Urothelium cell line (cell line): Measurements from ENCODE around the gene CD53.
A peak's percentile ranks its signal among the peaks of the same experiment; 100 is the strongest.

Experiments used
- DNase-seq: peaks from one replicate; pipeline ENCODE4 v3.0.0; 2011; ENCODE audit warnings: low spot score, mixed read lengths
- FAIRE-seq: peaks from 2 replicates; lab custom pipeline; 2011; peaks lifted over from hg19 to GRCh38; lab: Jason Lieb, UNC

CD53 gene

DNA sequence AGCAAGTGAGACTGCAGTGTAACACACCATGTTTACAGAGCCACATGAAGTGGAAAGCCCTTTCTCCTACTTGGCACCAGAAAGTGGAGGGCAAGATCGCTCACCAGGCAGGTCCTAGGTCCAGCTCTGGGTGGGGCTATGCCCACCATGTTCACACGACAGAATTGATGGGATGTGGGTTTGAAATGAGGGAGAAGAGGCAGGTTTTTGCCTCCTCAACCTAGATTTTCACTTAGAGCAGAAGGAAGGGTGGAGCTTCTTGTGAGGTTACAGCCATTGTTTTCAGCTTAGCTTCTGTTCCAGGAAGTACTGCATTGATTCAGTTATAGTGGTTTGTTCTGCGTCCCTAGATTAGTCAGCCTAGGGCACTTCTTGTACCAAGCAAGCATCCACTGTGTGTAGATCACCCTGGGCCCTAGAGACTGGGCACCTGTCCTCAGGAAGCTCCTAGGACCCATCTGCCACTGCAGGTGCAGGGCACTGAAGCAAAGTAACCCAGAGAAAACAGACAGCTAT lies 2.3 kb downstream of the CD53 start:
- no peak for FAIRE-seq
- peak; percentile 2 for DNase-seq

DNA sequence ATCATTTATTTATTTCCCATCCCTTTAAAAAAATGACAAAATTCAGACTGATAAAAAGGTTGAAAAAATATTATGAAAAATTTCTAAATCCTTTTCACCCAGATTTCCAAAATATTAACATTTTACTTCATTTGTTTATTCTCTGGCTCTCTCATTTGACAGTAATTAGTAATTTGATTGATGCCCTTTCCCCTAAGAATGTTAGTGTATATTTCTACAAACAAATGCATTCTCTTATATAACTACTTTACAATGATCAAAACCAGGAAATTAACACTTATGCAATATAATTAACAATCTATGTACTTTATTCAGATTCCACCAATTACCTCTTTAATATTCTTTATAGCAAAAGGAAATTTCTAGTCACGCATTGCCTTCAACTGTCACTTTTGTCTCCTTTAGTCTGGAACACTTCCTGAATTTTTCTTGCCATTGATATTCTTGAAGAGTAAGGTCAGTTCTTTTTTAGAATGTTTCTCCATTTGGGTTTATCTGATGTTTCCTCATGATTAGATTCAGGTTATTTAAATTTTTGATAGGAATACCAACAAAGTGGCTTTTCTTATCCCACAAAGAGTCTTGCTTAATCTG lies 3.9 kb downstream of the CD53 start:
- DNase-seq (no peak), FAIRE-seq (no peak)

DNA sequence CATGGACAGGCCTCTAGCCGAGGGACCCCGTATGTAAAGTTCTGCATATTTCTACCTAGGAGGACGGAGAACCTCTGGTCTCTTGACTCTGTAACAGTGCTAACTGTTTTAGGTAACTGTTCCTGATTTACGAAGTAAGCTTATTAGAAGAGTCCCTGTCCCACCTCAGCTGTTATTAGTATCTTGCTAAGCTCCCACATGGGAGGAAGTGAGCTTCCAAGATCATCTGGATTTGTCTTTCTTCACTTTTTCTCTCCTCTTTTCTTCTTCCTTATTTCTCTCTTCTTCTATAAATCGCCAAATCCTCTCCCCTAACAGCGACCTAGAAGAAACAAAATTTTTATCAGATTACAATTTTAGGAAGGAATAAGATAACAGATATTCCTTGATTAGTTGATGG lies 4.4 kb downstream of the CD53 start:
- FAIRE-seq (no peak), DNase-seq (no peak)

DNA sequence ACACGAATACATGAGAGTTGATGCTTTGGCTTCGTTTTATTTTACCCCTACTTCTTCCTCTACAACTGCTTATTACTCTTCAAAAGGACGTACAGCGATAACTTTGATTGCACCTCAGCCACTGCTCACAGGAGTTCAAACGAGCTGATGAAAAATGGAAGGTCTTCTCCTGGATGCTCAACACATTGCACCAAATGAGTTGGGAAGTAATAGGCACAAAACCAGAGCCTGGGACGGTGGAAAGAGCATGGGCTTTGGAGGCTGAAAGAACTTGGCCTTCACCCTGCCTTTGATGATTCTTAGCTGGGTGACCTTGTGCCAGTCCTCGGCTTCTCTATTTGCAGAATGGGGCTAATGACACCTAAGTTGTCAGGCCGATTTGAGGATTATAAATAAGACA lies 4.8 kb downstream of the CD53 start:
- no peak for DNase-seq
- FAIRE-seq, result no peak

DNA sequence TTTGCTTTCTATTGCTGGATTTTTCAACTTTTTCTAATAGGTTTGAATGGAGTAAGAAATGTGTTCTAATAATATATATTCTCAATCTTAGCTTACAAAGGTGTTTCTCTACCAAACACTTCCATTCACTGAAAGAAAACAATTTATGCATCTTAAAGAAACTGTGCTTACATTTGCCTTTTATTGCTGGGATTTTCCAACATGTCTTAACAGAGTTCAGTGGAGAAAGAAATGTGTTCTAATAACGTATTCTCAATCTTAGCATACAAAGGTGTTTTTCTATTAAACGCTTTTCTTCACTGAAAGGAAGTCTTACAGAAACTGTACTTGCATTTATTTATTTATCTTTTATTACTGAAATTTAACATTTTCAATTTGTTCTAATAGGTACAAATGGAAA lies 5.6 kb downstream of the CD53 start:
- DNase-seq, result no peak
- no peak for FAIRE-seq

DNA sequence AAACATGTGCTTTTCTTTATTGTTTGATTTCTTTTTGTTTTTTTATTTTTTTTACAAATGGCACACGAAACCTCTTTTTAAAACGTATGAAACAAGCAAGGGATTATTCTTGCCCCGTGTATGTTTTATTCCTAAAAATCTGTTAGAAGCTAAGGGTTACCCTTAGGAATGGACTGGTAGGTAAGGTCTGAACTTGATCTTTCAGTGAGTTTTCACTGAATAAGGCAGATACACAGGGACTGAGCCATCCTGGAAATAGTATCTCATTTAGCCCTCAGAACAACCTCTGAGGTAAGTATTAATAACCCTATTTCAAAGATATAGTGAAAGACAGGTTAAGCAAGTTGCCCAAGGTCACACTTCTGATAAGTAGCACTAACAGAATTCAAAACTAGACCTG lies 6.0 kb downstream of the CD53 start:
- FAIRE-seq, result no peak
- no peak for DNase-seq

DNA sequence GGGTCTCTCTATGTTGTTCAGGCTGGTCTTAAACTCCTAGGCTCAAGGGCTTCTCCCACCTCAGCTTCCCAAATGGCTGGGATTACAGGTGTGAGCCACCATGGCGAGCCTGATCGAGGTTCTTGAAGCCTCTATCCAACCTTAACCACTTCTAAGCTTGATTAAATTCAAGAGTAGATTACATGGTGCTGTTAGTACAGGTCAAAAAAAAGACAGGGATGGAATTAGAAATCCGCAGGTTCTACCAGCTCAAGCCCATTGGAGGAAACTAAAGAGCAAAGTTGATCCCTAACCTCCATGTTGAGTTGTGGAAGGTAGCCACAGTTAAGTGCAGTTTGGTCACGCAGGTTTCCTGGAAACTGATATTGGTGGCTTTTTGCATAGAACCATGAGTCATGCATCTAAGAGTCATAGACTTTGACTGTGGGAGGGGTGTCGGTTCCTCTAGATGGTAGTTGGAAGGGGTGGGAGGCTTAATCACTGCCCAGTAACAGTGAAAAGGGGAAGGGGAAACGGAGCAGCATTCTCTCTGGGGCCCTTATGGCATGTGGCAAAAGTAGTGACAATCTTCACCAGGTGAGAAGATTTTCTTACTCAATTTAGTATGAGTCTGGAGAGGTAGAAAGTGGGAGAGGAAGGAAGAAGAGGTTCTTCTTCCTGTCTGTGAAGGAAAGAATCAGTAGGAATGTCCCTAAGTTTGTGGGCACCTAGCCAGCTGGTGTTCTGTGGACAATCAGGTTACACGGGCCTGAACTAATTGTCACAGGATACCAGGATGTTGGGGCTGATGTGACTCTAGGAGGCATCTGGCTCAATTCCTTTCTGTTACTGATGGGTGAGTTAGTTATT lies 7.0 kb downstream of the CD53 start:
- FAIRE-seq (no peak), DNase-seq (peak; percentile 36)

DNA sequence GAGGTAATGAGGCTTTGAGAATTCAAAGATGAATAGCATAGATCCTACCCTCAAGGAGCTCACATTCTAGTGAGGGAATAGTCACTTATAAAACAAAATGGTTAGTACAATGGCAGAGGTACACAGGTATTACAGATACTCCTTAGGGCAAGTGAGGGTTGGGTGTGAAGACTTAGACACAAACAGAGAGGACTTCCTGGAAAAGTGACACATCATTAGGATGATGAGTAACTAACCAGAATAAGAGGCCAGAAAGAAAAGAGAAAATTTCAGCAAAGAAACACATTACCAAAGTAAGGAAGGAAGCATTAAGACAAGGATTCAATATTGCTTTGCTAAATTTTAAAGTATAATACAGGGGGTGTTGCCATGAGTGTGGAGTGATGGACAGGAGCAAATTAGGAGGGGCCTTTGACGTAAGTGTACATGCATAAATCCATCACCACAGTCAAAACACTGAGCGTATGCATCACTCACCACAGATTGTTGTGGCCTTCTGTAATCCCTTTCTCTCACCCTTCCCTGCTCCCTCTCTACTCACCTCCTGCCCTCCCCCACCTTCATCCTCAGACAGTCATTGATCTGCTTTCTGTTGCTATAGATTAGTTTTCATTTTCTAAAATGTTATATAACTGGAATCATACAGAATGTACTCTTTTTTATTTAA lies 7.9 kb downstream of the CD53 start:
- no peak for FAIRE-seq
- peak; percentile 30 for DNase-seq

DNA sequence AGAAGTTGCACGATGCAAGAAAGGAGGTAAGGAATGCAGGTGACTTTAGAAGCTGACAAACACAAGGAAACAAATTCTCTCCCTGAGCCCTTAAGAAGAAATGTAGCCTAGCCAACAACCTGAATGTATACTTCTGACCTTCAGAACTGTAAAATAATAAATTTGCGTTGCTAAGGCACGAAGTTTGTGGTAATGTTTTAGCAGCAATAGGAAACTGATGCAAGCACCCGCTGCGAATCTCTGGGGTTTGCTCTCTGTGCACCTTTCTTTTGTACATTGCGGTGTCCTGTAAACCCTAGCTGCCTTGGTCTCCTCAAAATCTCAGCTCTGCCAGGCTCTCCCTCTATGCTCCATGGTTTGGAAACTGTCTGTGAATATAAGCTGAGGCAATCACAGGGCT lies 15.1 kb downstream of the CD53 start:
- DNase-seq, result no peak
- no peak for FAIRE-seq

DNA sequence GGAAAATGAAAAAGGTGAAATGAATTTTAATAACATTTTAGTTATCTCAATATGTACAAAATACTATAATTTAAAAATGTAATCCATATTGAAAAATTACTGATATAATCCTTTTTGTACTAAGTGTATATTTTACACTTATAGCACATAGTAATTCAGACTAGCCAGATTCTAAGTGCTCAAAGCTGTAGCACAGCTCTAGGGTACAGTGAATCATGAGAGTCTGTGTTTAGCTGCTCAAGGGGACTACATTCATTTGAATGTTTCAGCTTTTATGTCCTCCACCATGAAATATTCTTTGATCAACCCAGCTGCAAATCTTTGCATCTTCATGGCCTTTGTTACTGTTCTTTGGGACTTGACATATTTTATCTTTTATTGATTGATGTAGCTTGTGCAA lies 15.7 kb downstream of the CD53 start:
- DNase-seq (no peak), FAIRE-seq (no peak)

DNA sequence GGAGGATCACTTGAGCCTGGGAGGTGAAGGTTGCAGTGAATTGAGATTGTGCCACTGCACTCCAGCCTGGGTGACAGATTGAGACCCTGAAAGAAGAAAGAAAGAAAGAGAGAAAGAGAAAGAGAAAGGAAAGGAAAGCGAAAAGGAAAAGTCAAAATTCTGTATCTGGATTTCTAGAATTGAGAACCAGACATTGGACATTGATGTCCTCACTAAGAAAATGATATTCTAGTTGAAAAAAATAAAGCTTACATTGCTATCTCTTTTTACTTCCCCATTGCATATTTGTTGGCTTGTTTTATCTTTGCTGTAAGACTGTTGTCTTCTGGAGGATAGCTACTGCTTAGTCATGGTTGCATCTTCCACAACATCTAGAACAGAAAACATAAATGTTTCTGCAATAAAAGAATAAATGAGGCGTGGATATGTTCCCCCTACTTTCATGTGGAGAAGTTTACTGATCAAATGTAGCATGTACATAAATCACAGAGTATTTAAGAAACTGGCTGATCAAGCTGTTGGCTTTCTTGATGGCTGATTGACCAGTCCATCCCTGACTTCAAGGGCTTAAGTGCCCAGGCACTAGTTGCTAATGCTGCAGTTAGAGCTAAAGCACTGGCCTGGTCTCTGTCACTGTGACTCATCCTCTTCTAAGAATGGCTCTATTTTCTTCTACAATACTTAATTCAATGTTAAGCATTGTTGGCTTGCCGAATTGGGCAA lies 17.7 kb downstream of the CD53 start:
- FAIRE-seq (no peak), DNase-seq (no peak)

DNA sequence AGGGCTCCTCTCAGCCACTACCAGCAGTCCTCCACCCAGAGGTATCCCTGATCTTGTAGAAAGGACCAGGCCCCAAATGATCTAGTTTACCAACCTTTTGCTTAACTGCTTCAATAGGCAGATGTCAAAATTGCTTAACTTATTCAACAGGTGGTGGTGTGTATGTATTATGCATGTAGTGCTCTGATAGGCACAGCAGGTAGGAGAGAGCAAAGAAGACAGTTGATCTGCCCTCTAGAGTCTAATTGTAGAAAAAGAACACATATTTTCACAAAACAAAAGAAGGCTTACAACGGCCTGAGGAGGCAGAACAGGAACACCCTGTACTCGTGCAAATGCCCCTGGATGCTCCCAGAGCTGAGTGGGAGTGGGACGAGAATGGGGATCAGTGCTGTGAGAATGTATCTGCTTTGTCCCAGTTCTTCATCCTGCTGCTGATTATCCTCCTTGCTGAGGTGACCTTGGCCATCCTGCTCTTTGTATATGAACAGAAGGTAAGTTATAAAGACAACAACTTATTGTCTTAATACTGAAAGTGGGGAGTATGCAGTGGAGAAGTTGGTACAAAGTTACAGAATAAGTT lies 21.1 kb downstream of the CD53 start:
- DNase-seq (no peak), FAIRE-seq (peak; percentile 20)

DNA sequence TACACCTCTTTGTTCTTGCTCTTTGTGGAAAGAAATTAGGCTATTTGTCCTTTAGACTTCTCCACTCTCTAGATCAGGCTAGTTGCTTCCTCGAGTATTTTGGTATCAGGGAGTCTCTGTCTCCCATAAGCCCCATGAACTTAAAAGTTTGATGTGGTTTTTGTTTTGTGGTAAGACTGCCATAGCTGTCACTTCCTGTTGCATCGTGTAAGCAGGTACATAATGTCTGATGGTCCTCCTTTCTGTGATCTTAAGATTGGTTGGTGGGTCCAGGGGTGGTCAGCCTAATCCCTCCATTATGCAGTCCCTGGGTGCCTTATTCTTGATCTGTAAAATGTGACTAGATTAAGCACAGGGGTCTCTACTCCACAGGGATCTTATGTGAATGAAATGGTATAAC lies 23.1 kb downstream of the CD53 start:
- DNase-seq (no peak), FAIRE-seq (no peak)

DNA sequence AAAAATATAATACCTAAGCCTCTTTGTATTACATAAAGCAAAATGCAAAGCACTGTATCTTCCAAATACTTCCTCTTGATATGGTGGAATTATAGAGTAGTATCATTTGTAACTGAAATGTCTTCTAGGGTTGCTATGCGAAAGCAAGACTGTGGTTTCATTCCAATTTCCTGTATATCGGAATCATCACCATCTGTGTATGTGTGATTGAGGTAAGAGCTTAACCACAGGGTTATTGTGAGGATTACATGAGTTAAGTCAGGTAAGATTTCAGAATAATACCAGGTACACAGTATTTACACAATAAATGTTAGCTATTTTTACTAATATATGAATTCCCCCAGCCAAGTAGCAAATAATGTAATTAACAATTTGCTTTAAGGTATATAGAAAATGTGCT lies 24.7 kb downstream of the CD53 start:
- FAIRE-seq, result no peak
- no peak for DNase-seq

DNA sequence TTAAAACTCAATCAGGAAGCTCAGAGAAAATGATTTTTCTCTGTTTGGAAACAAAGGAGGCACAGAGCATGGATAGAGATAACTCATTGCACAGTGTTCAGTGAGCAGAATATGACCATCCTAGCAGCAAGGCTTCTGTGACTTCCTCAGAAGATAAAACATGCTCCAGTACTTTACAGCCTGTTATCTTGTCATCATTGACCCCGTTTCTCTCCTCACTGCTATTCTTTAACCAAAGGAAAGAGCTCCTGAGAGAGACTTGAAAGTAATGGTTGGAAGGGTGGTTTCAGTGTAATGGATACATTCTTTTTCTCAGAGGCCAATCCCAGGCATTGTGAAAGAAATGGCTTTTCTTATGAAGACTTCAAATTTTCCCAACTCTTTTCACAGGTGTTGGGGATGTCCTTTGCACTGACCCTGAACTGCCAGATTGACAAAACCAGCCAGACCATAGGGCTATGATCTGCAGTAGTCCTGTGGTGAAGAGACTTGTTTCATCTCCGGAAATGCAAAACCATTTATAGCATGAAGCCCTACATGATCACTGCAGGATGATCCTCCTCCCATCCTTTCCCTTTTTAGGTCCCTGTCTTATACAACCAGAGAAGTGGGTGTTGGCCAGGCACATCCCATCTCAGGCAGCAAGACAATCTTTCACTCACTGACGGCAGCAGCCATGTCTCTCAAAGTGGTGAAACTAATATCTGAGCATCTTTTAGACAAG lies 25.9 kb downstream of the CD53 start:
- no peak for FAIRE-seq
- DNase-seq, result no peak

DNA sequence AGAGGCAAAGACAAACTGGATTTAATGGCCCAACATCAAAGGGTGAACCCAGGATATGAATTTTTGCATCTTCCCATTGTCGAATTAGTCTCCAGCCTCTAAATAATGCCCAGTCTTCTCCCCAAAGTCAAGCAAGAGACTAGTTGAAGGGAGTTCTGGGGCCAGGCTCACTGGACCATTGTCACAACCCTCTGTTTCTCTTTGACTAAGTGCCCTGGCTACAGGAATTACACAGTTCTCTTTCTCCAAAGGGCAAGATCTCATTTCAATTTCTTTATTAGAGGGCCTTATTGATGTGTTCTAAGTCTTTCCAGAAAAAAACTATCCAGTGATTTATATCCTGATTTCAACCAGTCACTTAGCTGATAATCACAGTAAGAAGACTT lies 26.5 kb downstream of the CD53 start:
- DNase-seq, result no peak
- FAIRE-seq, result no peak

DNA sequence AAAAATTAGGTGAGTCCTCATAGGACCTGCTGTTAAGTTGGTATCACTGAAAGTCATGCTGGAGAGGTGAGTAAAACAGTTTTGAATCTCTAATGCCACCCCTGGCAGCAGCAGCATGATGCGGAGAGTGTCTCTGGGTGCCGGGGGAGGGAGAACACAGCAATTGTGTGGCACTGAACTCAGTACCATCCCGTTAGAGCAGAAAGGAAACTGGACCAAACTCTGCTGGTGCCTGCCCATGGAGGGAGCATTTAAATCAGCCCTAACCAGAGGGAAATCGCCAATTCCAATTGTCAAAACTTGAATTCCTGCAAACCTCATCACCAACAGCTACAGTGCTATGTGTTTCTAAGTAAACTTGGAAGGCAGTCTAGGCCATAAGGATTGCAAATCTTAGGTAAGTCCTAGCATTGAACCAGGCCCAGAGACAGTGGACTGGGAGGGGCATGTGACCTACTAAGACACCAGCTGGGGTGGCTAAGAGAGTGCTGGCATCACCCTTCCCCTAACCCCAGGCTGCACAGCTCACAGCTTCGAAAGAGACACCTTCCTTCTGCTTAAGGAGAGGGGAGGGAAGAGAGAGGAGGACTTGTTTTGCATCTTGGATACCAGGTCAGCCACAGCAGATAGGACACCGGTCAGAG lies 30.0 kb downstream of the CD53 start:
- DNase-seq (no peak), FAIRE-seq (no peak)

DNA sequence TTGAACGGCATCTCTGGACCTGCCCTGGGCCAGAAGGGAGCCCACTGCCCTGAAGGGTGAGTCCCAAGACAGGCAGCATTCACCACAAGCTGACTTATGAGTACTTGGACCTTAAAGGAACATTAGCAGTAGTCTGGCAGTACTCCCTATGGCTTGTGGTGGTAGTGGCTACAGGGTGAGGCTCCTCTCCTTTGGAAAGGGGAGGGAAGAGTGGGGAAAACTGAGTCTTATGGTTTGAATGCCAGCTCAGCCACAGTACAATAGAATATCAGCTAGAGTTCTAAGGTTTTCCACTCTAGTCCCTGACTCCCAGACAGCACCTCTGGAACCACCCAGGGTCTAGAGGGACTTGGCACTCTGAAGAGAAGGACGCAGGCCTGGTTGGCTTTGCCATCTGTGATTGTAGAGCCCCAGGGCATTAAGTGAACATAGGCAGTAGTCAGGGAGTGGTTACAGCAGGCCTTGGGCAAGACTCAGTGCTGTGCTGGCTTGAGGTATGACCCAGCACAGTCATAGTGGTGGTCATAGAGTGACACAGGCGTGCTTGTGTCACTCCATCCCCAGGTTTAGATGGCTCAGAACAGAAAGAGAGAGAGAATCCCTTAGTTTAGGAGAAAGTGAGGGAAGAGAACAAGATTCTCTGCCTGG lies 31.0 kb downstream of the CD53 start:
- peak; percentile 32 for FAIRE-seq
- no peak for DNase-seq

DNA sequence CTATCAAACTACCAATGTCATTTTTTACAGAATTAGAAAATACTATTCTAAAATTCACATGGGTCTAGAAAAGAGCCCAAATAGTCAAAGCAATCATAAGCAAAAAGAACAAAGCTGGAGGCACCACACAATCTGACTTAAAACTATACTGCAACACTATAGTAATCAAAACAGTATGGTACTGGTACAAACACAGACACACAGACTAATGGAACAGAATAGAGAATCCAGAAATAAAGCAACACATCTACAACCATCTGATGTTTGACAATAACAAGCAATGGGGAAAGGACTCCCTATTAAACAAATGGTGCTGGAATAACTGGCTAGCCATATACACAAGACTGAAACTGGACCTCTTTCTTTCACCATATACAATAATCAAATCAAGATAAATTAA lies 39.8 kb downstream of the CD53 start:
- no peak for FAIRE-seq
- DNase-seq, result no peak
